Activated naive CD8-positive, alpha-beta T cell treated with anti-CD3 and anti-CD28 coated beads for 36 hours (primary cell): ENCODE measurements around the gene AP4S1. TPM values are rescaled to one million over a fixed set of nuclear protein-coding genes. Genes with fewer than 3 reads are reported as not detected.
"Not testable (repeated sequence)": the region's sequence is repeated elsewhere in the genome, so short reads cannot be mapped to it uniquely, and the experiment has no call there.

Experiments used
- DNase-seq: peaks from one replicate; pipeline ENCODE4 v3.0.0; 2021
- H3K27ac Mint-ChIP-seq: one replicate; pipeline ENCODE4 v1.8.0; 2022; ENCODE audit warnings: mild to moderate bottlenecking, moderate library complexity, mixed read lengths
- H3K27me3 Mint-ChIP-seq: one replicate; pipeline ENCODE4 v1.8.0; 2022; ENCODE audit warnings: mild to moderate bottlenecking, mixed read lengths
- H3K36me3 Mint-ChIP-seq: one replicate; pipeline ENCODE4 v1.8.0; 2021; ENCODE audit warnings: mild to moderate bottlenecking, mixed read lengths
- H3K4me1 Mint-ChIP-seq: one replicate; pipeline ENCODE4 v1.8.0; 2021; ENCODE audit warnings: mixed read lengths
- H3K4me3 Mint-ChIP-seq: one replicate; pipeline ENCODE4 v1.8.0; 2022; ENCODE audit warnings: mild to moderate bottlenecking, moderate library complexity, mixed read lengths
- H3K9me3 Mint-ChIP-seq: one replicate; pipeline ENCODE4 v1.8.0; 2022; ENCODE audit warnings: mixed read lengths
- total RNA-seq, 2 experiments: library from RNA; stranded (reverse); gene quantifications; one replicate each; pipeline ENCODE4 v1.2.3, GENCODE V29; 2021

Gene AP4S1
- total RNA-seq, 2 experiments from 2014 or later, result 7.3 to 8.8 TPM

DNA sequence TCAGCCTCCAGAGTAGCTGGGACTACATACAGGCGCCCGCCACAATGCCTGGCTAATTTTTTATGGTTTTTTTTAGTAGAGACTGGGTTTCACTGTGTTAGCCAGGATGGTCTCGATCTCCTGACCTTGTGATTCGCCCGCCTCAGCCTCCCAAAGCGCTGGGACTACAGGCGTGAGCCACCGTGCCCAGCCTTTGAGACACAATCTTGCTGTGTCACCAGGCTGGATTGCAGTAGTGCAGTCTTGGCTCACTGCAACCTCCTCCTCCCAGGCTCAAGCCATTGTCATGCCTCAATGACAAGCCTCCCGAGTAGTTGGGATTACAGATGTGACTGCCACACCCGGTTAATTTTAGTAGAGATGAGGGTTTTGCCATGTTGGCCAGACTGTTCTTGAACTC lies 22.1 kb downstream of the AP4S1 start:
- Mint-ChIP-seq H3K4me1 (peaks cover 3% of the 10 kb centered on the region), H3K27ac (no peak overlapping the region), H3K27me3 (no peaks in the 10 kb centered on the region), H3K36me3 (peaks cover 4% of the 10 kb centered on the region), H3K9me3 (no peaks in the 10 kb centered on the region), H3K4me3 (no peak overlapping the region)
- no peak for DNase-seq

DNA sequence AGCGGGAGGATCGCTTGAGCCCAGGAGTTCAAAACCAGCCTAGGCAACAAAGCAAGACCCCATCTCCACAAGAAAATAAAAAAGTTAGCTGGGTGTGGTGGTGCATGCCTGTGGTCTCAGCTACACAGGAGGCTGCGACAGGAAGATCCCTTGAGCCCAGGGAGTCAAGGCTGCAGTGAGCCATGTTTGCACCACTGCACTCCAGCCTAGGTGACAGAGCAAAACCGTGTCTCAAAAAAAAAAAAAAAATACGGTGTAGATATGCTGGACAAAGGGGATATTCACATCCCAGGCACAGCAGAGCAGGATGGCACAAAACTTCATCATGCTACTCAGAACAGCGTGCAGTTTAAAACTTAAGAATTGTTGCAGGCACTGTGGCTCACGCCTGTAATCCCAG lies 25.6 kb downstream of the AP4S1 start:
- no peak overlapping the region for H3K4me3 Mint-ChIP-seq
- peaks cover 3% of the 10 kb centered on the region for H3K4me1 Mint-ChIP-seq
- no peak overlapping the region for H3K27ac Mint-ChIP-seq
- no peaks in the 10 kb centered on the region for H3K9me3 Mint-ChIP-seq
- no peaks in the 10 kb centered on the region for H3K27me3 Mint-ChIP-seq
- no peak for DNase-seq
- H3K36me3 Mint-ChIP-seq, result peaks cover 4% of the 10 kb centered on the region

DNA sequence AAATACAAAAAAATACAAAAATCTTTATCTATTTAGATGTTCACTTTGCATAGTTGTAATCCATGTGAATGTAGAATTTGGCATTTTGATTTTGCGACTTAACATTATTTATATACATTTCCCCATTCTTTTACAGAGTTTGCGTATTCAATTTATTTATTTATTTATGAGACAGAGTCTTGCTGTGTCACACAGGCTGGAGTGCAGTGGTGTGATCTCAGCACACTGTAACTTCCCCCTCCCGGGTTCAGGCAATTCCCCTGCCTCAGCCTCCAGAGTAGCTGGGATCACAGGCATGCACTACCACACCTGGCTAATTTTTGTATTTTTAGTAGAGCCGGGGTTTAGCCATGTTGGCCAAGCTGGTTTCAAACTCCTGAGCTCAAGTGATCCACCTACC lies 26.1 kb downstream of the AP4S1 start:
- H3K36me3 Mint-ChIP-seq, result peaks cover 4% of the 10 kb centered on the region
- peaks cover 3% of the 10 kb centered on the region for H3K4me1 Mint-ChIP-seq
- H3K9me3 Mint-ChIP-seq, result no peaks in the 10 kb centered on the region
- no peaks in the 10 kb centered on the region for H3K27me3 Mint-ChIP-seq
- H3K27ac Mint-ChIP-seq, result no peak overlapping the region
- no peak for DNase-seq
- no peak overlapping the region for H3K4me3 Mint-ChIP-seq

- not testable (repeated sequence) for H3K4me3 Mint-ChIP-seq, H3K9me3 Mint-ChIP-seq, H3K36me3 Mint-ChIP-seq
Measured at GRCh38 chr14:31052905-31053586, 27.6 kb downstream of the AP4S1 start.

DNA sequence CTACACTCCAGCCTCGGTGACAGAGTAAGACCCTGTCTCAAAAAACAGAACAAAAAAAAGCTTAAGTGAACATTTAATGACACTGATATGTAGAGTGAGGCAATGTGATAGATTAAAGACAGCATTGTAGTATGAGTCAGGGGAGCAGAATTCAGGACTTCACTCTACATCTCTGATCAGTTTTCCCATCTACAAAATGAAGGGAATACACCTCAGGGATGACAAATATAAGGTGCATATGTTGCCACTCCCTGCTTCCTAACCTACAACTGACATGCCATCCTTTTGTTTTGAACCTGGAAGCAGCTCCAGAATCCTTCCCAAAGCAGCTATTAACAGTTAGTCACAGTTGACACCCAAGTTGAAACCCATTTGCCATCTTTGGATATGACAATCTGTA lies 31.6 kb downstream of the AP4S1 start:
- Mint-ChIP-seq H3K36me3 (no peaks in the 10 kb centered on the region), H3K4me1 (peaks cover 13% of the 10 kb centered on the region), H3K27me3 (no peaks in the 10 kb centered on the region), H3K4me3 (no peak overlapping the region), H3K9me3 (no peaks in the 10 kb centered on the region), H3K27ac (no peak overlapping the region)
- no peak for DNase-seq

More at GRCh38 chr14:31052905-31053586, 27.6 kb downstream of the AP4S1 start:
- not testable (repeated sequence) for H3K4me1 Mint-ChIP-seq, H3K27me3 Mint-ChIP-seq, DNase-seq, H3K27ac Mint-ChIP-seq

DNA sequence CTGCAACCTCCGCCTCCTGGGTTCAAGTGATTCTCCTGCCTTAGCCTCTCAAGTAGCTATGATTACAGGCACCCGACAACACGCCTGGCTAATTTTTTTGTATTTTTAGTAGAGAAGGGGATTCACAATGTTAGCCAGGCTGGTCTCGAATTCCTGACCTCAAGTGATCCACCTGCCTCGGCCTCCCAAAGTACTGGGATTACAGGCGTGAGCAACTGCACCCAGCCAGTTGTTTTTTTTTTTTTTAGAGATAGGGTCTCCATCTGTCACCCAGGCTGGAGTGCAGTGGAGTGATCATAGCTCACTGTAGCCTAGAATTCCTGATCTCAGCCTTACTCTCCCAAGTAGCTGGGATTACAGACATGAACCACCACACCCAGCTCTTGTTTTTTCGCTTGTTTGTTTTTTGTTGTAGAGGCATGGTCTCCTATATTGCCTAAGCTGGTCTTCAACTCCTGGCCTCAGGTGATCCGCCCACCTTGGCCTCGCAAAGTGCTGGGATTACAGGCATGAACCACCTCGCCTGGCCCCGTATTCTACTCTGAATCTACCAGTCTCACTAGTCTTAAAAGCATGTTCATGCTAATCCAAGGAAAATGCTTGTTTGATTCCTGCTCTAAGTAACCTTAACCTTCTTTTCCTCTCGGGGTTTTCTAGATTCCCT lies 32.4 kb downstream of the AP4S1 start:
- Mint-ChIP-seq H3K4me3 (no peak overlapping the region), H3K4me1 (peaks cover 13% of the 10 kb centered on the region), H3K9me3 (no peaks in the 10 kb centered on the region), H3K27ac (no peak overlapping the region), H3K36me3 (no peaks in the 10 kb centered on the region), H3K27me3 (no peaks in the 10 kb centered on the region)
- DNase-seq, result no peak

DNA sequence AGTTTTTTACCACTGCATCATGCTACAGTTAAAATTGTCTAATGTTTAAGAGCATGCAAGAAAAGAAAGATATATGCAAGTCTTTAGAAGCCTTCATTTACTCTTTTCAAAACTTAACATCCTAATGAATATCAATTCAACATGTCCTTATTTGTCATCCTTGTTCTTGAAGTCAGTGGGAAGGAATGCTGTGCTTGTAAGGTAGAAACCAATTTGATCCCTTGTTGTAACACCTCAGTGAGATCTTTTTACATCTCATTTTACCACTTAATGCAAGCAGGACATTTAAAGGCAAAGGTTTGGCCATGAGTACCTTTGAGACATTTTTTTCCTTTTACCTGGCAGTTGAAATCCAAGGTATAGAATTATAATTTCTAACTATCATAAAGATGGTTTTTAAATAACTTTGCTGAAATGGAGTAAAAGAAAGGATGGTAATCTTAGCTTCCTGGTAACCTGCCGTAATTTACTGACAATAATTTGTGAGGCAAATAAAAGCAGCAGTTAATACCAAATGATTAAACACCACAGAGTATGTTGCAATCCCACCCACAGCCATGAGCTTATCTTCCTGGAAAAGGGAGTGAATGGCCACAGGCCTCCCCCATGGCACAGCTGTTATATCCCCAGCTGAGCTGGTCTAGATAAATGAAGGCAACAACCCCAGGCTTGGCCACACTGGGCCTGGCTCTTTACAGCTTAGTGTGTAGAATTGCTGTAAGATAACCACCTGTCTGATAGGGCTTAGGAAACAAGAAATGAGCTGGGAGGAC lies 33.9 kb downstream of the AP4S1 start:
- Mint-ChIP-seq H3K4me1 (peaks cover 13% of the 10 kb centered on the region), H3K36me3 (no peaks in the 10 kb centered on the region), H3K9me3 (no peaks in the 10 kb centered on the region), H3K4me3 (no peak overlapping the region), H3K27ac (no peak overlapping the region), H3K27me3 (no peaks in the 10 kb centered on the region)
- DNase-seq, result no peak

GRCh38 chr14:31060253-31060875 lies 34.9 kb downstream of the AP4S1 start:
- Mint-ChIP-seq H3K9me3 (no peaks in the 10 kb centered on the region), H3K4me1 (peaks cover 13% of the 10 kb centered on the region), H3K36me3 (no peaks in the 10 kb centered on the region), H3K27ac (no peak overlapping the region), H3K4me3 (no peak overlapping the region), H3K27me3 (no peaks in the 10 kb centered on the region)
- no peak for DNase-seq

DNA sequence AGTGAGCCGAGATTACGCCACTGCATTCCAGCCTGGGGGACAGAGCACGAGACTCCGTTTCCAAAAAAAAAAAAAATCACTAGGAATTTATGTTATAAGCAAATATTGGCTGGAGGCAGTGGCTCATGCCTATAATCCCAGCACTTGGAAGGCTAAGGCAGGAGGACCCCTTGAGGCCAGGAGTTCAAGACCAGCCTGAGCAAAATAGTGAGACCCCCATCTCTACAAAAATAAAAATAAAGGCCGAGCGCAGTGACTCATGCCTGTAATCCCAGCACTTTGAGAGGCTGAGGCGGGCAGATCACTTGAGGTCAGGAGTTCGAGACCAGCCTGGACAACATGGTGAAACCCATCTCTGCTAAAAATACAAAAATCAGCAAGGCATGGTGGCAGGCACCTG lies 37.5 kb downstream of the AP4S1 start:
- not testable (repeated sequence) for H3K4me3 Mint-ChIP-seq, DNase-seq, H3K4me1 Mint-ChIP-seq, H3K27ac Mint-ChIP-seq, H3K9me3 Mint-ChIP-seq, H3K36me3 Mint-ChIP-seq, H3K27me3 Mint-ChIP-seq

DNA sequence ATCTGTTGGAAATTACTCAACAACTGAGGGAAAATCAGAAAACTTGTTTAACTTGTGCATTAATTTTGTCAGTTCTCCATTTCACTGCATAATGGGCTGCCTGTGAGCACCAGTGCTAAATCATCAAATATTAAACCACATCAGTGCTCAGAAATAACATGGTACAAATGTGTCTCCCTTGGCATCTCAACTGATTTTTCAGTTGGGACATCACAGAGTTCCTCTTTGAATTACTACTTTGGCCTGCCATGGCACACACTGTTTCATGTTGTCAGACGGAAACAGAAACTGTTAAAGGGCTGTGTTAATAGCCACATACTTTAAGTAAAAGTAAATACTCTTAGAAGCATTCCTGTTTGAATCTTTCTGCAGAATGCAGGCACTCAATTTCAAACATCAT lies 42.8 kb downstream of the AP4S1 start:
- H3K36me3 Mint-ChIP-seq, result peaks cover 3% of the 10 kb centered on the region
- DNase-seq, result no peak
- no peaks in the 10 kb centered on the region for H3K9me3 Mint-ChIP-seq
- H3K4me1 Mint-ChIP-seq, result no peaks in the 10 kb centered on the region
- H3K27me3 Mint-ChIP-seq, result no peaks in the 10 kb centered on the region
- no peak overlapping the region for H3K4me3 Mint-ChIP-seq
- H3K27ac Mint-ChIP-seq, result no peak overlapping the region

GRCh38 chr14:31069343-31069742 lies 43.9 kb downstream of the AP4S1 start:
- no peak overlapping the region for H3K27ac Mint-ChIP-seq
- DNase-seq, result no peak
- no peak overlapping the region for H3K4me3 Mint-ChIP-seq
- no peaks in the 10 kb centered on the region for H3K4me1 Mint-ChIP-seq
- H3K9me3 Mint-ChIP-seq, result no peaks in the 10 kb centered on the region
- H3K36me3 Mint-ChIP-seq, result peaks cover 3% of the 10 kb centered on the region
- H3K27me3 Mint-ChIP-seq, result no peaks in the 10 kb centered on the region

- Mint-ChIP-seq H3K4me3 (no peak overlapping the region), H3K4me1 (no peaks in the 10 kb centered on the region), H3K36me3 (peaks cover 8% of the 10 kb centered on the region), H3K9me3 (peaks cover 4% of the 10 kb centered on the region), H3K27ac (no peak overlapping the region), H3K27me3 (no peaks in the 10 kb centered on the region)
- no peak for DNase-seq
Measured at GRCh38 chr14:31070431-31070830, 45.0 kb downstream of the AP4S1 start.

- DNase-seq, result no peak
- Mint-ChIP-seq H3K27me3 (no peaks in the 10 kb centered on the region), H3K4me1 (no peaks in the 10 kb centered on the region), H3K9me3 (peaks cover 4% of the 10 kb centered on the region), H3K27ac (no peak overlapping the region), H3K36me3 (peaks cover 8% of the 10 kb centered on the region), H3K4me3 (no peak overlapping the region)
Measured at GRCh38 chr14:31071151-31071550, 45.7 kb downstream of the AP4S1 start.

GRCh38 chr14:31075144-31075543 lies 49.7 kb downstream of the AP4S1 start:
- Mint-ChIP-seq H3K27ac (no peak overlapping the region), H3K4me3 (no peak overlapping the region), H3K27me3 (no peaks in the 10 kb centered on the region), H3K36me3 (peaks cover 7% of the 10 kb centered on the region), H3K4me1 (no peaks in the 10 kb centered on the region), H3K9me3 (peaks cover 4% of the 10 kb centered on the region)
- no peak for DNase-seq

DNA sequence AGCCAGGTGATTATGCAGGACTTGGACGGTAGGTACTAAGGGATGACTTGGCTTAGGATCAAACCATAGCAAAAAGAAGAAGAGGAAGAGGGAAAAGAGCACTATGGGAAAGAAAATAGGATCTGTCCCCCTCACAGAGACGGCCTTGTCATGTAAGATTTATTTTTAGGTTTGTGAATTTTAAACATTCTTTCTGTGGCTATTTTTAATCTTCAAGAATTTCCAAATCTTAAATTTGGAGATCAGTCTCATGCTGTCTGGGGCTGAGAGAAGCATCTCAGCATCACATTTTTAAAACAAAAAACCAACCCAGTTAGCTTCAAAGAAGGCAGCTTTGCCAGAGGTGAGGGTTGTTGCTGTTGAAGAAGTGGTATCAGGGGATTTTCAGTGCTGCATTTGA lies 53.3 kb downstream of the AP4S1 start:
- Mint-ChIP-seq H3K27ac (no peak overlapping the region), H3K27me3 (no peaks in the 10 kb centered on the region), H3K36me3 (peaks cover 7% of the 10 kb centered on the region), H3K4me3 (no peak overlapping the region), H3K4me1 (no peaks in the 10 kb centered on the region), H3K9me3 (peaks cover 4% of the 10 kb centered on the region)
- no peak for DNase-seq
